GM12891 (cell line): ENCODE measurements around the gene MTCL3.

Experiments
- POLR2A ChIP-seq: IDR thresholded peaks from 2 replicates; pipeline ENCODE4 v1.6.1; 2011; ENCODE audit warnings: low read depth, low read length, control low read depth
- POLR2AphosphoS5 ChIP-seq: IDR thresholded peaks from 2 replicates; pipeline ENCODE4 v1.6.1; 2011; ENCODE audit warnings: low read depth, low read length, control low read depth
- TAF1 ChIP-seq: IDR thresholded peaks from 2 replicates; pipeline ENCODE4 v1.6.1; 2011; ENCODE audit warnings: low read depth, low read length, control low read depth

GRCh38 chr6:127457456-127458064 is 61.6 kb downstream of the MTCL3 start:
- TF ChIP-seq POLR2A (no peak), POLR2AphosphoS5 (no peak), TAF1 (no peak)
